Tongue (tissue), 2 donors: ENCODE measurements around the gene ODF2. TPM values are rescaled to one million over a fixed set of nuclear protein-coding genes. Genes with fewer than 3 reads are reported as not detected.
"Not testable (repeated sequence)": the region's sequence is repeated elsewhere in the genome, so short reads cannot be mapped to it uniquely, and the experiment has no call there.

Experiments
- DNase-seq: peaks from one replicate; pipeline ENCODE4 v3.0.0-alpha.2; 2015
- total RNA-seq: library from RNA; depleted of rRNA; stranded (reverse); fragments of >200 nt; gene quantifications from one replicate; pipeline ENCODE4 v1.2.3, GENCODE V29; 2014

ODF2 gene
- total RNA-seq, 1 donor from 2014 or later, result 20.9 TPM

DNA sequence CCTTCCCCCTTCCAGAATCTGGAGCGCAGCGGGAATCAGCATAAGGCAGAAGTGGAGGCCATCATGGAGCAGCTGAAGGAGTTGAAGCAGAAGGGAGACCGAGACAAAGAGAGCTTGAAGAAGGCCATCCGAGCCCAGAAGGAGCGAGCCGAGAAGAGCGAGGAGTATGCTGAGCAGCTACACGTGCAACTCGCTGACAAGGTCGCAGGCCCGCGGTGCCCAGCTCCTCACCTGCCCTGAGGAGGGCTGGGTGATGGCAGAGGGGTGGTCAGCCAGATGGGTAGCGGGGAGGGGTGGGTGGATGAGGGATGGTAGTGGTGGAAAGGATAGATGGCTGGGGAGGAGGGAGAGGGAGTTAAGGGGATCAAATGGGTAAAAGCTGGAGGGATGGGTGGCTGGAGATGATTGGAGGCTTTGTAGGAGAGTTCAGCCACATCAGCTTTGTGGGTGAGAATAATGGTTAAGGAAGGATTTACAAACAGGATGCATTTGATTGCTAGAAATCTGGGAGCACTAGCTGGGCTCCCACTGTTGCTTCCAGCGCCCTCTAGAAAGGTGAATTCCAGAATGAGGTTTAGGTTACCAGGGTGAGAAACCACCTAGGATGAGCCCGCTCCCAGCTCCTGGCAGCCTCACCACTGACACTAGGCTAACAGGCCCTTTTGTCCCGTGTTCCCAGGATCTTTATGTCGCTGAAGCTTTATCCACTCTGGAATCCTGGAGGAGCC lies 29.0 kb downstream of the ODF2 start:
- no peak for DNase-seq

DNA sequence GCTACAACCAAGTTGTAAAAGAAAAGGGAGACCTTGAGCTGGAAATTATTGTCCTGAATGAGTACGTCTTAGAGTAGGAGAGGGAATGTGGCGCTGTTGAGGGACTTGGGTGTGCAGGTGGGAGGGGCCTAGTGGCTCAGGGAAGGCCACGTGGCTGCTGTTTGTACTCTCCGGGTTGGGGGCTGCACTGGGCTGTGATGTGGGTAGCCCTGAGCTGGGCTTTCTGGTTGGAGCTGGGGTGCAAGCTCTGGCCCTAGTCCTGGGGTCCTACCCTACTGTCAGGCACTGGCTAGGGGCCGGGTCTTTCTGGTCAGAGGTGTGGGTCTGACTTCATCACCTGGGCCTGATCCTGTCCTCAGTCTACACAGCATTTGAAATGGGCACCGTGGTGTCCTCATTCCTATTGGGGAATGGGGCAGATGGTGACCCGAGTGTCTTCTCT lies 29.6 kb downstream of the ODF2 start:
- DNase-seq, result no peak

DNA sequence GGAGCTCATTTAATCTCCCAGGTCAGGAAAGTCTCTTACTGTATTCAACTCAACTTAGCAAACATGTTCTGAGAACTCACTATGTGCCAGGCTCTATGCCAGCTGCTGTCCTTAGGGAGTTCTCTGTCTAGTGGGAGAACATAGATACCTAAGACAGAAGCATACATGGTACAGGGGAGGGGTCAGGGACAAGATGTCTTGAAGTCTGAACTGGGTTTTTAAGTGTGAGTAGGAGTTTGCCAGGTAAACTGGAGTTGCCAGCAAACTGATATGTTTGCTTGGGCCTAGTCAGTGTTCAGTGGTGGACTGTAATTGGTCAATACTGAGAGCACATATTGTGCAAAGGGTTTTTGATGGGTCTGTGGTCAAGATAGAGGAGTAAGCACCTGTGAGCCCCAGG lies 30.4 kb downstream of the ODF2 start:
- DNase-seq, result no peak

DNA sequence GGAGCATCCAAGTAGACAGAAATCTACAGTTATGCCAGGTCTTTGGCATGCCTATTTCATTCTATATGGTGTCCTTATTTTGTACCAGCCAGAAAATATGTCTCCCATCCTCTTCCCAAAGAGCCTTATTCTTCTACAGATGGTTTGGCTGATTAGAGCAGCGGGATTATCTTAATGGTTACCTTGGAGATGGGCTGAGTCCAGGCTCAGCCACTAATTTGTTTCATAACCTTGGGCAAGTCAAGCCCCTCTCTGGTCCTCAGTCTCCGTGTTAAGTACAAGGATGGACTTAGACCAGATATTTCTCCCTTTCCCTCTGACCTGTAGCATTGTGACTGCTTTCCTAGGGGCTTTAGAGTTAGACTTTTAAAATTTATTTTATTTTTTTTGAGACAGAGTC lies 37.6 kb downstream of the ODF2 start:
- DNase-seq, result no peak

DNA sequence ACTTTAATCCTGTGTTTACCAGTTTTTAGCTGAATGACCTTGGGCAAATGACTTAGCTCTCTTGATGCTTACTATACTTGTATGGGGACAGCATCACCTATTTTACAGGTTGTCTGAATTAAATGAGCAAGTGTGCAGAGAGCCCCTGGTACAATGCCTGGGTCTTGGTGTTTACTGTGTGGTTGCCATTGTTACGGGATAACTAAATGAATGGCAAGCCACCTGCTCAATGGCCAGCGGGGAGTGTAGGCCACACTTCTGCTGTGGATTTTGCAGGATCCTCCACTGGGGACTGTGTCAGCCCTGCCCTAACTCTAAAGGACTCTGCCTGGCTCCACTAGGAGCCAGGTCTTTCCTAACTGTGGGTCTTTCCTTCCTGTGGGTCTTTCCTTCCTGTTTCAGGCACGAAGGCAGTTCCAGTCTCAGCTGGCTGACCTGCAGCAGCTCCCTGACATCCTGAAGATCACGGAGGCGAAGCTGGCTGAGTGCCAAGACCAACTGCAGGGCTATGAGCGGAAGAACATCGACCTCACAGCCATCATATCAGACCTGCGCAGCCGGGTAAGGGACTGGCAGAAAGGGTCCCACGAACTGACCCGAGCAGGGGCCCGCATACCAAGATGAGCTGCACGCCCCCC lies 38.4 kb downstream of the ODF2 start:
- DNase-seq, result peak; percentile 76

DNA sequence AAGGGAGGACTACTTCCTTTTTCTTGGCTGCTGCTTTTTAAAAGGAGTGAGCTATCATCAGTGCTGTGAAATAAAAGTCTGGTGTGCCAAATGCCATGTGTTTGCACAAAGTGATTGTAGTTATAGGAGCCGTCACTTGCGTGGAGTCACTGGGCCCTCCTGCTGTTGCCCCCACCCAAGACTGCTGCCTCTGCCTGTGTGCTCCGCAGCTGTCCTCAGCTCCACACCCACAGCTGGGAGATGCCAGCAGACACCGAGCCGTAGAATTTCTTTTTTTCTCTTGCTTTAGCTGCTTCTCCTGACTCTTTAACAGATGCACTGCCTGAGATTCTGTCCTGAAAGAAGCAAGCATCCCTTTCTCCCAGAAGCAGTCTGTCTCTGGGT lies 38.9 kb downstream of the ODF2 start:
- DNase-seq, result peak; percentile 78

DNA sequence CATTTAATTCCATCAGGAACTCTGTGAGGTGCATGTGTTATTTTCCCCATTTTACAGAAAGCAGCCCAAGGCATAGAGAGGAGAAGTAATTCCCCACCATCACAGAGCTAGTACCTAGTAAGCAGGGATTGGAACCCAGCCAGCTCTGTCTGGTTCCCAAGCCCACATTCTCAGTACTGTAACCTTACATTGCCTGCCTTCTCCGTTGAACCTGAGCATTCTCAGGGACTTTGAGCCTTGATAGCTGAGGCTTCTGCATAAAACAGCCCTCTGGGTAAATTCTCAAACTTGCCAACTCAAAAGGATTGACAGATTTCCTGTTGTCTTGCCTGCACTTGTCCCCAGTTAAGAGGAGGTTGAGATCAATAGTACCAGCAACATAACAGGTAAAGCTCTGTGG lies 39.5 kb downstream of the ODF2 start:
- DNase-seq, result peak; percentile 25

DNA sequence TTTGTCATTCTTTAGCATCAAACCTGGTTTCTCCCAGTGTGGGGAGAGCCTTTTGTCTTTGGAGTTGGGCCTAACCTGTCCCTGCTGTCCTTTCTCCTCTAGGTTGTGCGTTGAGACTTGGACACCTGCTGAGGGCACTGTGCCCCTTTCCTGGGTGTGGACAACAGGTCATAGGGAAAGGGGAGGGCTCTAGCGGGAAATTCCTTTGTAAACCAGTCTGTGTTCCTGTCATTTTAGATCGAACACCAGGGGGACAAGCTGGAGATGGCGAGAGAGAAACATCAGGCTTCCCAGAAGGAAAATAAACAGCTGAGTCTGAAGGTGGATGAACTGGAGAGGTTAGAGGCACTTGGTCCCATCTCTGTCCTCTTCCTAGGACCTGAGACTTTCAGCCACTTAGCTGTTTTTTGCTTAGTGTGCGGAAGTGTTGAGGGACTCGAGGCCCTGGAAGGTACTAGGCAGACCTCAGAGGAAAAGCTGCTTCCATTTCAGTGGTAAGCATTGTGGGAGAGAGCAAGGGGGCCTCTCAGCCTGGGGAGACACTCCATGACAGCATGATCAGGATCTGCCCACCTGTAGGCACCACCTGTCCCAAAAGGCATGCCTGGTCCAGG lies 40.1 kb downstream of the ODF2 start:
- DNase-seq, result no peak

DNA sequence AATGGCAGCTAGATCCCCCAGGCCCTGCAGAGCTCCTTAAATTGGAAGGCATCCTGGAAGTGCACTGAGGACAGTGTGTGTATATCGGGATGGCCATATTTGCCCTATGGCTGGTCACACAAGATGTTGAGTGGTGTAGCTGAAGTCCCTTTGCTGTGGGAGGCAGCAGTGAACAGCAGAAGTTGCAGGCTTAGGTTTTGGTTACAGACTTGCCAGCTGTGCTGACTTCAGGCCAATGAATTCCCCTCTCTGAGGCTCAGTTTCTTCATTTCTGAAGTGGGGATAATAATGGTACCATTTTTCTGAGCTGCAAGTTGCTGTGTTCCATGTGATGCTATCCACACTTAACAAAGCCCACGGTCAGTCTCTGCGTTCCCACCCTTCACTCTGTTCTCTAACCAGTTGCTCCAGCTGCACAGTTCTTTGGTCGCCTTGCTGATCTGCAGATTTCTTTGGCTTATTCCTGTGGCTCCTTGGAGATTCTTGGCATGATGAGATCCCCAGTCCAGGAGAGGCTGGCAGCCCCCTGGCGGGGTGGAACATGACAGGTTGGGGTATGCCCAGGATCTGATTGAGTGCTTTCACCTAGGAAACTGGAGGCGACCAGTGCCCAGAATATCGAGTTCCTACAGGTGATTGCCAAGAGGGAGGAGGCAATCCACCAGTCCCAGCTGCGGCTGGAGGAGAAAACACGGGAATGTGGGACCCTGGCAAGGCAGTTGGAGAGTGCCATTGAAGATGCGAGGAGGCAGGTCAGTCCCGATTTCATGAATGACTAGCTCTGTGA lies 42.2 kb downstream of the ODF2 start:
- DNase-seq, result no peak

DNA sequence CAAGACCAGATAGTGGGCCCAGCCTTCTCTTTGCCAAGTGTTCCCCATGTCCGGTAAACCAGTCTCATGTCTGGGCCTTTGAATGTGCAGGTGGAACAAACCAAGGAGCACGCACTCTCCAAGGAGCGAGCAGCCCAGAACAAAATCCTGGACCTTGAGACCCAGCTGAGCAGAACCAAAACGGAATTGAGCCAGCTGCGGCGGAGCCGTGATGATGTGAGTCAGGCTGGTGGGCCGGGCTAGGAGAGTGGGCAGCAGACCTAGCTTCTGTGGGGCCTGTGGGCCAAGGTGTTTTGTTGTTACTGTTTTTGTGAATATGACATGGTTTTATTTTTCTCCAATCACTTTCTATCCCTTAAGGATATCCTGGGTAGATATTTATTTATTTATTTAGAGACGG lies 43.1 kb downstream of the ODF2 start:
- DNase-seq, result no peak

DNA sequence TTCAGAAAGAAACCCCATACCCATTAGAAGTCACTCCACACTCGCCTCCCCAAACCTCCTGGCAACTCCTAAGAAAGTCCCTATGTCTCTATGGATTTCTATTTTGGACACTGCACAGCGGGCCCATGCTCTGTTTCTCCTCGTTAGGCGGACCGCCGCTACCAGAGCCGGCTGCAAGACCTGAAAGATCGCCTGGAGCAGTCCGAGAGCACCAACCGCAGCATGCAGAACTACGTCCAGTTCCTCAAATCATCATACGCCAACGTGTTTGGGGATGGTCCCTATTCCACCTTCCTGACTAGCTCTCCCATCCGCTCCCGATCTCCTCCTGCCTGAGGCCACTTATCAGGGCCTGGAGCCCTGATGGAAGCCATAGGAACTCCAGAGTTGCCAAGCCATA lies 44.1 kb downstream of the ODF2 start:
- no peak for DNase-seq

DNA sequence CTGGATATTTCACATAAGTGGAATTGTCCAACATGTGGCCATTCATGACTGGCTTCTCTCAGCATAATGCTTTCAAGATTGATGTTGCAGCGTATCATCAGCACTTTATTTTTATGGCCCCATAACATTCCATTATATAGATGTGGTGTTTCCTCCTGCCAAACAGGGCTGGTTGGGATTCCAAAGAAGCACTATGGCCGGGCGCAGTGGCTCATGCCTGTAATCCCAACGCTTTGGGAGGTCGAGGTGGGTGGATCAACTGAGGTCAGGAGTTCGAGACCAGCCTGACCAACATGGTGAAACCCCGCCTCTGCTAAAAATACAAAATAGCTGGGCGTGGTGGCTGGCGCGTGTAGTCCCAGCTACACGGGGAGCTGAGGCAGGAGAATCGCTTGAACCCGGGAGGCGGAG lies 47.6 kb downstream of the ODF2 start:
- not testable (repeated sequence) for DNase-seq

DNA sequence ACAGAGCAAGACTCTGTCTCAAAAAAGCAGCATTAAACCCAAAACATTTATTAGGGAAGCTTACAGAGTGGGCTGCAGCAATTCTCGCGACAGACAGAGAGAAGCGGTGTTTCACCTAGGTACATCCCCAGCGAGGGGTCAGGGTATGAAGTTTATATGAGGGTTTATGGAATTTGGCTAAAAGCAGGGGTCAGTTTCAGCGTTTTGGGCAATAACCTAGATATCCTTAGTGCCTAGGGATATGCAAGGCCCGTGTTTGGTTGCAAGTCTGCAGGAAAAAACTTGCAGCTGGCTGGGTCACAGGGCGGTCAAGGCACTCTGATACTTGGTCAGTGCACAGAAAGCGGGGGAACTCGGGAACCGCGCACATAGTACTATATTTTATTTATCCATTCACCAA lies 48.1 kb downstream of the ODF2 start:
- DNase-seq, result peak; percentile 56

DNA sequence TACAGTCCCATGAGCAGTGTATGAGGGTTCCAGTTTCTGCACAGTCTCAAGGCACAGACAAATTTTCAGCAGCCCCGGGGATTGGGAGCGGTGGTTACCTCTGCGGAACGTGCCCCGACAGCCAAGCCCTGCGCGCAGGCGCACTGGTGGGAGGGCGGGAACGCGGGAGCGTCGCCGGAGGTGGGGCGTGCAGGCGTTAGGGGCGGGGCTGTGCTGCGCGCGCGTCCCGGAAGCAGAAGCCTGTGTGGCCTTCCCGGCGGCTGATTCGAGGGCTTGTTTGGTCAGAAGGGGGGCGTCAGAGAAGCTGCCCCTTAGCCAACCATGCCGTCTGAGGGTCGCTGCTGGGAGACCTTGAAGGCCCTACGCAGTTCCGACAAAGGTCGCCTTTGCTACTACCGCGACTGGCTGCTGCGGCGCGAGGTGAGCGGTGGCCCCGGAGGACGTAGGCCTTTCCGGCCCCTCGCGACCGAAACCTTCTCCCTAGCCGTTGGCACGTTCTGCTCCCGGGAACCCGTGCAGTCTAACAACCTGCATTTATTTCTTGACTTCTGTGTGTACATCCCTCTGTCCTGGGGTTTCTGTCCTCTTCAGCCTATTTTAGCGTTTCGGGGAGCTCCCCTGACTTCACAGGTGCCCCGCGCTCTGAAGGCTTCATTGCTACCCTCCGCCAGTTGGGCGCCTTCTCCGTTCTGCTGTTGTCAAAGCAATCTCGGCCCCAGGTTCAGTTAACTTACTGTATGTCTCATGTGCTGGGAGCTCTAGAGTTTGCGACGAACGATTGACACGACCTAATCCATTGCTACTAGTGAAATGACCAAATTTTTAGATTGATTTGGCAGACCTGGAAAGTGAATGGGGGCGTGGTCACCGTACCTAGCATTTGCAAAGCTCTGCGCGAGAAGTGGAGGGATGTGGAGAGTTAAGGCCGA lies 48.9 kb downstream of the ODF2 start, which contains the start of gene GLE1:
GLE1 (plus strand) TSS at position 235 of the 929 bp plus-strand sequence; CDS start at position 322, 87 bp downstream.
- DNase-seq, result peak; percentile 98

DNA sequence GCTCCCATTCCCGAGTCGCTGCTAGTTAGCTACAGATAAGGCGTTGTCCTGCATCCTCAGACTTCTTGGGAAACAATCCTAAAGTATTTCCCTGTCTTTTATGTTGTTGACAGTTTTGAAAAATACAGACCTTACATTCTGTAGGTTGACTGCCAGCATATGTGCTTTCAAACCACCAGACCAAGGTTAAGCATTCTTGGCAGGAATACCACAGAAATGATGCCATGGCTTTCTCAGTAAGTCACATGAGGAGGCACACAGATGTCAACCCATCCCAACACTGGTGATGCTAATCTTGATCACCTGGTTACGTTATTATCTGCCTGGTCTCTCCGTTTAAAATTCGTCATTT lies 49.6 kb downstream of the ODF2 start:
- no peak for DNase-seq

DNA sequence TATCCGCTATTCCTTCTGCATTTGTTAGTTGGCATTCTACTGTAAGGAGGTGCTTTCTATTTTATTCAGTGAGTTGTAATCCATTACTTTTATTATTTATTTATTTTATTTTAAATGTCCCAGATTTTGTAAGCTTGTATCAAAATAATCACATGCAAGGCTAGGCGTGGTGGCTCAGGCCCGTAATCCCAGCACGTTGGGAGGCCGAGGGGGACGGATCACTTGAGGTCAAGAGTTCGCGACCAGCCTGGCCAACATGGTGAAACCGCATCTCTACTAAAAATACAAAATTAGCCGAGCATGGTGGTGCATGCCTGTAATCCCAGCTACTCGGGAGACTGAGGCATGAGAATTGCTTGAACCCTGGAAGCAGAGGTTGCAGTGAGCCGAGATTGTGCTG lies 50.1 kb downstream of the ODF2 start:
- DNase-seq, result not testable (repeated sequence)

DNA sequence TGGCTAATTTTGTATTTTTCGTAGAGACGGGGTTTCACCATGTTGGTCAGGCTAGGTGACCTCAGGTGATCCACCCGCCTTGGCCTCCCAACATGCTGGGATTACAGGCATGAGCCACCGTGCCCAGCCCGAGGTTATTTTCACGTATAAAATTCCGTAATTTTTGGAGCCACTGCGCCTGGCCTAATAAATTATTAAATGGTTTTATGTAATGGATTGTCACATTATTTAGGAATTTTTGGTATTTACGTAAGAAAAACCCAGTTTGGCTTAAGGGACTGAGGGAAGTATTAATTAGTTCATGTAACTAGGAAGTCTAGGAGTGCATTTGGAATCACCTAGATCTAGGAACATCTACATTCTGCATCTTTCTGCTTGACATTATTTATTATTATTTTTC lies 57.0 kb downstream of the ODF2 start:
- DNase-seq, result no peak

DNA sequence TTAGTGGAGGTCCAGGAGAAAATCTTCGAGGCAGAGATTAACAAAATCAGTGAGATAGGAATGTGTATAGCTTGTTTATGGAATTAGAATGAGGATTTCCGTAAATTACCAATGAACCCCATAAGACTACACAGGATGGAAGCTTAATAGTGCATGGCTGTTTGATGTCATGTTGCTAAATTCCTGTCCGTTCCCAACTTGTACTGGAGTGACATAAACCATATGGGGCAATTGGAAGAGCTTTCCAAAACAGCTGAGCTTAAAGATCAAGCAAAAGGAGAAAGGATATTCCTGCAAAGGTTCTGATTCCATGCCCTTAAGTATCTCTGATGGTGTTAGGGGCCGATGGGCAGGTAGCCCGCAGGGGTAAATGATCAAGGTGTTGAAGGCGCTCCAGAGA lies 66.2 kb downstream of the ODF2 start:
- no peak for DNase-seq

DNA sequence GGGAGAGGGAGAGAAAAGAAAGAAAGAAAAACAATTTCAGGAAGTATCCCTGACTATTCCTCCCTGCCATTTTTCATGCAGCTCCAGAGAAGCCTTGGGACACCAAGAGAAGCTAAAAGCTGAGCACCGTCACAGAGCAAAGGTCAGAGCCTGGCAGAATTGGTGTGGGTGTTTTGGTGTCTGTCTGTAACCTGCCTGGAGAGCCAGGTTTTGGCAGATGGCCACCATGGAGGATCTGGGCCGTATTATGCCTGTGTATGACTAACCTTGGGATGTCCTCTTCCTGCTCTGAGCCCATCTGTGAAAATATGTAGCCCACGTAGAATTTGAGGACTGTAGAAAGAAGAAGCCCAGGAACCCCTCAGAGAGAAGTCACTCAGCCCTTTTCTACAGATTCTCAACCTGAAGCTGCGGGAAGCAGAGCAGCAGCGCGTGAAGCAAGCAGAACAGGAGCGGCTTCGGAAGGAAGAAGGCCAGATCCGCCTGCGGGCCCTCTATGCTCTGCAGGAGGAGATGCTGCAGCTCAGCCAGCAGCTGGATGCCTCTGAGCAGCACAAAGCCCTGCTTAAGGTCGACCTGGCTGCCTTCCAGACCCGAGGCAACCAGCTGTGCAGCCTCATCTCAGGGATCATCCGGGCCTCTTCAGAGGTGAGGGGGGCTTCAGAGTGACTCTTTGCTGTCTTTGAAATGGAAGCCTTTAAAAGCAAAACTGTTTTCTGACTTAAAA lies 67.6 kb downstream of the ODF2 start:
- peak; percentile 90 for DNase-seq

DNA sequence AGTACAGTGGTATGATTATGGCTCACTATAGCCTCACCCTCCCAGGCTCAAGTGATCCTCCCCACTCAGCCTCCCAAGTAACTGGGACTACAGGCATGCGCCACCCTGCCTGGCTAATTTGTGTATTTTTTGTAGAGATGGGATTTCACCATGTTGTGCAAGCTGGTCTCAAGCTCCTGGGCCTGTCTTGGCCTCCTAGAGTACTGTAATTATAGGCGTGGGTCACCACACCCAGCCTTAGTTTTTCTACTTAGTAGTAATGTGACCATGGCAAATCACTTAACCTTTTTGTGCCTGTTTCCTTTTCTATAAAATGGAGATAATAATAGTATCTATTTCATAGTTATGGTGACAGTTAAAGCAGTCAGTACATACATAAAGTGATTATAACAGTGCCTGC lies 70.9 kb downstream of the ODF2 start:
- DNase-seq, result no peak
